GM20431 (cell line): ENCODE data around the gene RAB3C.
"Not testable (repeated sequence)": the region's sequence is repeated elsewhere in the genome, so short reads cannot be mapped to it uniquely, and the experiment has no call there.

Source experiments
- in situ Hi-C: fragments of 300-500 bp; cut with MseI, MboI; formaldehyde crosslinking; loops from one replicate; pipeline ENCODE4 v1.15.0; 2020; ENCODE audit warnings: low sequenced_read_pairs; ENCODE audit not compliant: unreplicated experiment

The RAB3C gene

GRCh38 chr5:58671155-58671554 lies 88.3 kb downstream of the RAB3C start:
- in situ Hi-C loops = no loop called here

GRCh38 chr5:58672521-58672920 lies 89.6 kb downstream of the RAB3C start:
- in situ Hi-C loops = no loop called here

GRCh38 chr5:58674070-58674469 lies 91.2 kb downstream of the RAB3C start:
- in situ Hi-C loops = no loop called here

- in situ Hi-C loops = no loop called here
These were observed 91.8 kb downstream of the RAB3C start for GRCh38 chr5:58674711-58675110.

GRCh38 chr5:58675341-58675740 lies 92.5 kb downstream of the RAB3C start:
- in situ Hi-C loops = no loop called here

GRCh38 chr5:58677650-58678049 lies 94.8 kb downstream of the RAB3C start:
- in situ Hi-C loops = no loop called here

GRCh38 chr5:58680503-58680902 lies 97.6 kb downstream of the RAB3C start:
- in situ Hi-C loops = no loop called here

GRCh38 chr5:58681943-58682342 lies 99.1 kb downstream of the RAB3C start:
- in situ Hi-C loops = no loop called here

- in situ Hi-C loops = no loop called here
These were observed 100.7 kb downstream of the RAB3C start for GRCh38 chr5:58683567-58683966.

GRCh38 chr5:58687079-58687478 lies 104.2 kb downstream of the RAB3C start:
- in situ Hi-C loops = no loop called here

GRCh38 chr5:58687595-58687994 lies 104.7 kb downstream of the RAB3C start:
- in situ Hi-C loops = no loop called here

GRCh38 chr5:58699088-58699761 lies 116.3 kb downstream of the RAB3C start:
- in situ Hi-C loops = not testable (repeated sequence)

GRCh38 chr5:58699762-58700118 lies 116.9 kb downstream of the RAB3C start:
- in situ Hi-C loops = no loop called here

- in situ Hi-C loops = no loop called here
These were observed 121.2 kb downstream of the RAB3C start for GRCh38 chr5:58703925-58704555.

- in situ Hi-C loops = no loop called here
These were observed 123.9 kb downstream of the RAB3C start for GRCh38 chr5:58706736-58707135.

GRCh38 chr5:58708456-58708855 lies 125.6 kb downstream of the RAB3C start:
- in situ Hi-C loops = no loop called here

GRCh38 chr5:58710425-58710824 lies 127.5 kb downstream of the RAB3C start:
- in situ Hi-C loops = not testable (repeated sequence)

- in situ Hi-C loops = no loop called here
These were observed 128.0 kb downstream of the RAB3C start for GRCh38 chr5:58710871-58711270.

- in situ Hi-C loops = no loop called here
These were observed 129.1 kb downstream of the RAB3C start for GRCh38 chr5:58711965-58712364.

- in situ Hi-C loops = no loop called here
These were observed 131.2 kb downstream of the RAB3C start for GRCh38 chr5:58714046-58714445.

GRCh38 chr5:58715997-58716656 lies 133.3 kb downstream of the RAB3C start:
- in situ Hi-C loops = no loop called here

- in situ Hi-C loops = no loop called here
These were observed 133.8 kb downstream of the RAB3C start for GRCh38 chr5:58716713-58717112.
